HUES6 (cell line): ENCODE data around the gene AQP10.
A peak's percentile ranks its signal among the peaks of the same experiment; 100 is the strongest.
"Not testable (repeated sequence)": the region's sequence is repeated elsewhere in the genome, so short reads cannot be mapped to it uniquely, and the experiment has no call there.

ENCODE experiments used
- H3K27ac ChIP-seq: 2 replicates; pipeline ENCODE4 v1.7.0; 2013; ENCODE audit warnings: low read depth, mild to moderate bottlenecking, low read length, inconsistent platforms
- H3K27me3 ChIP-seq: 2 replicates; pipeline ENCODE4 v1.6.1; 2013; ENCODE audit warnings: low read length; ENCODE audit not compliant: control insufficient read depth, insufficient read depth
- H3K36me3 ChIP-seq: 2 replicates; pipeline ENCODE4 v1.6.1; 2013; ENCODE audit warnings: low read length; ENCODE audit not compliant: control insufficient read depth, insufficient read depth
- H3K4me1 ChIP-seq: 2 replicates; pipeline ENCODE4 v1.6.1; 2013; ENCODE audit warnings: low read length; ENCODE audit not compliant: control insufficient read depth, insufficient read depth
- H3K4me3 ChIP-seq: 2 replicates; pipeline ENCODE4 v1.5.1; 2013; ENCODE audit warnings: low read depth, low read length
- H3K9ac ChIP-seq: one replicate; pipeline ENCODE4 v1.6.1; 2013; ENCODE audit warnings: mild to moderate bottlenecking, low read length
- H3K9me3 ChIP-seq: 2 replicates; pipeline ENCODE4 v1.6.1; 2013; ENCODE audit warnings: low read depth, low read length; ENCODE audit not compliant: control insufficient read depth, insufficient read depth

The AQP10 gene

DNA sequence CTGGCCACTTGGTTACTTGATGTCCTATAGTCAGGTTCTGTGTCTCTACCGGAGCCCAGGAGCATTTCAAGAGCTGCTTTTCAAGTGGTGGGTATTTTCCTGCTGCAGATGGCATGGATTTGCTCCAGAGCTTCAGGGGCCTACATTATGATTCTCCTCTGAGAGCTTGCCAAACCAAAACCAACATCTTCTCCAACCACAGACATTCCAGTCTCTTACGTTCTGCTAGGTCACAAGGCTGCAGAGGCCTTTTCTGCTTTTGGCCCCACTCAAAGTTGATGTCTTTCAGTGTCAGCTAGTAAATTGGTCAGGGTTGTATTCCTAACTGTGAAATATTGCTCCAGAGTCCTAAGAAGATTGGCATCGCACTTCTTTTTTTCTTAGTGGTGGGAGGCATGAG is 14.7 kb upstream of the AQP10 start:
- H3K27ac ChIP-seq = no peak overlapping the region
- H3K4me3 ChIP-seq = no peak overlapping the region
- no peaks in the 10 kb centered on the region for H3K27me3 ChIP-seq
- no peaks in the 10 kb centered on the region for H3K4me1 ChIP-seq
- no peaks in the 10 kb centered on the region; the same call in 1 of the 2 replicates for H3K9me3 ChIP-seq
- H3K9ac ChIP-seq = no peak overlapping the region
- H3K36me3 ChIP-seq = no peaks in the 10 kb centered on the region

- not testable (repeated sequence) for H3K9ac ChIP-seq, H3K36me3 ChIP-seq, H3K27me3 ChIP-seq, H3K4me1 ChIP-seq, H3K27ac ChIP-seq, H3K9me3 ChIP-seq, H3K4me3 ChIP-seq
Observed at GRCh38 chr1:154307670-154308270, 13.1 kb upstream of the AQP10 start.

DNA sequence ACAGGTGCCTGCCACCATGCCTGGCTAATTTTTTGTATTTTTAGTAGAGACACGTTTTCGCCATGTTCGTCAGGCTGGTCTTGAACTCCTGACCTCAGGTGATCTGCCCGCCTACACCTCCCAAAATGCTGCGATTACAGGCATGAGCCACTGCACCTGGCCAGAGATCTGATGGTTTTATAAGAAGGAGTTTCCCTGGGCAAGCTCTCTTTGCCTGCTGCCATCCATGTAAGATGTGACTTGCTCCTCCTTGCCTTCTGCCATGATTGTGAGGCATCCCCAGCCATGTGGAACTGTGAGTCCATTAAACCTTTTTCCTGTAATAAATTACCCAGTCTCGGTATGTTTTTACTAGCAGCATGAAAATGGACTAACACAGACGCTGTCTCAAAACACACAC is 11.8 kb upstream of the AQP10 start:
- not testable (repeated sequence) for H3K9ac ChIP-seq, H3K27me3 ChIP-seq, H3K4me3 ChIP-seq, H3K27ac ChIP-seq, H3K9me3 ChIP-seq, H3K36me3 ChIP-seq, H3K4me1 ChIP-seq

- H3K27me3 ChIP-seq, H3K27ac ChIP-seq, H3K4me1 ChIP-seq, H3K9ac ChIP-seq, H3K36me3 ChIP-seq, H3K4me3 ChIP-seq: not testable (repeated sequence)
- H3K9me3 ChIP-seq = peaks cover 11% of the 10 kb centered on the region
Observed at GRCh38 chr1:154312229-154313065, 8.4 kb upstream of the AQP10 start.

DNA sequence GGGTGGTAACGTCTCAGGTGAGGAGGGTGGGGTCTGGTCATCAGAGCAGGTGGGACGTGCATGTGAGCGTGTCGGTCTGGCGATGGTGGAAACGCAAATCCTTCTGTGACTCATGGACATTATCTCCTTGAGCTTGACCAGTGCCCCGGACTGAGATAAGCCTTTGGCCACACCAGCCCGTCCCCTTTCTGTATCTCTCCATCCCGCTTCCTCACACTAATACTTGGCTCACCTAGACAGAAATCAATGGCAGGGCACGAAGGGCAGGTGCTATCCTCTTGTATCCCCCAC is 7.9 kb upstream of the AQP10 start:
- Histone ChIP-seq H3K27ac (no peak overlapping the region), H3K36me3 (no peaks in the 10 kb centered on the region), H3K9me3 (peaks cover 11% of the 10 kb centered on the region), H3K9ac (no peak overlapping the region), H3K4me1 (no peaks in the 10 kb centered on the region), H3K4me3 (no peak overlapping the region), H3K27me3 (no peaks in the 10 kb centered on the region)

DNA sequence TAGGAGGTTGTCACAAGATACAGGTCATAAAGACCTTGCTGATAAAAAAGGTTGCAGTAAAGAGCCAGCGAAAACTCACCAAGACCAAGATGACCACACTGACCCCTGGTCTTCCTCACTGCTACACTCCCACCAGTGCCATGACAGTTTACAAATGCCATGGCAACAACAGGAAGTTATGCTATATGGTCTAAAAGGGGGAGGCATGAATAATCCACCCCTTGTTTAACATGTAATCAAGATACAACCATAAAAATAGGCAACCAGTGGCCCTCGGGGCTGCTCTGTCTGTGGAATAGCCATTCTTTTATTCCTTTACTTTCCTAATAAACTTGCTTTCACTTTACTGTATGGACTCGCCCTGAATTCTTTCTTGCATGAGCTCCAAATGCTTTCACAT is 6.7 kb upstream of the AQP10 start:
- H3K9me3 ChIP-seq = peaks cover 11% of the 10 kb centered on the region; the same call in 1 of the 2 replicates
- H3K36me3 ChIP-seq, H3K4me1 ChIP-seq, H3K9ac ChIP-seq, H3K4me3 ChIP-seq, H3K27ac ChIP-seq, H3K27me3 ChIP-seq: not testable (repeated sequence)

GRCh38 chr1:154316704-154317103 is 4.2 kb upstream of the AQP10 start:
- no peaks in the 10 kb centered on the region for H3K4me1 ChIP-seq
- no peak overlapping the region for H3K9ac ChIP-seq
- peaks cover 11% of the 10 kb centered on the region; the same call in 1 of the 2 replicates for H3K9me3 ChIP-seq
- no peak overlapping the region for H3K4me3 ChIP-seq
- no peaks in the 10 kb centered on the region for H3K36me3 ChIP-seq
- H3K27ac ChIP-seq = no peak overlapping the region
- no peaks in the 10 kb centered on the region for H3K27me3 ChIP-seq

DNA sequence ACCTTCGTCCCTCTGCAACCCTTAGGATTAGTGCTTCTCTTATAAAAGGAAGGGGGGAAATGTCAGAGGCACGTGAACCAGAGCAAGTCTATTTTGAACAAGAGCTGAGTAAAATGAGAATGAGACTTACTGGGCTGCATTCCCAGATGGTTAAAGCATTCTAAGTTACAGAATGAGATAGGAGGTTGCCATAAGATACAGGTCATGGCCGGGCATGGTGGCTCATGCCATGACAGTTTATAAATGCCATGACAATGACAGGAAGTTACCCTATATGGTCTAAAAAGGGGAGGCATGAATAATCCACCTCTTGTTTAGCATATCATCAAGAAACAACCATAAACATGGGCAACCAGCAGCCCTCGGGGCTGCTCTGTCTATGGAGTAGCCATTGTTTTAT is 2.5 kb upstream of the AQP10 start:
- Histone ChIP-seq H3K4me1 (no peaks in the 10 kb centered on the region), H3K27ac (no peak overlapping the region), H3K36me3 (no peaks in the 10 kb centered on the region), H3K27me3 (peaks cover 9% of the 10 kb centered on the region; the same call in 1 of the 2 replicates), H3K4me3 (no peak overlapping the region), H3K9me3 (peaks cover 11% of the 10 kb centered on the region; the same call in 1 of the 2 replicates), H3K9ac (no peak overlapping the region)

GRCh38 chr1:154321609-154321934 is 679 bp downstream of the AQP10 start:
- H3K27ac ChIP-seq, H3K4me3 ChIP-seq: not testable (repeated sequence)

DNA sequence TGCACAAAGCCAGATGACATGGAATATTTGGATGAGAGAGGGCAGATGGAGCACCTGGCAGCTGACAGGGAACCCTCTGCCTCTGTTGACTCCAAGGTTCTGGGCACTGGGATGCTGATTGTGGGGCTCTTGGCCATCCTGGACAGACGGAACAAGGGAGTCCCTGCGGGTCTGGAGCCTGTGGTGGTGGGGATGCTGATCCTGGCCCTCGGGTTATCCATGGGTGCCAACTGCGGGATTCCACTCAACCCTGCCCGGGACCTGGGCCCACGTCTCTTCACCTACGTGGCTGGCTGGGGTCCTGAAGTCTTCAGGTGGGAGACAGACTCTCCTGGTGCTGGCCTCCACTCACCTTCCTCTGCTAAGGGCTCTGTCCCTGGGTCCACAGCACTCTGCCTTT is 2.6 kb downstream of the AQP10 start:
- Histone ChIP-seq H3K9ac (no peak overlapping the region), H3K4me1 (peaks cover 19% of the 10 kb centered on the region), H3K36me3 (no peaks in the 10 kb centered on the region), H3K9me3 (no peaks in the 10 kb centered on the region), H3K27me3 (peaks cover 19% of the 10 kb centered on the region; the same call in 1 of the 2 replicates), H3K4me3 (no peak overlapping the region), H3K27ac (no peak overlapping the region)

More at GRCh38 chr1:154321609-154321934, 679 bp downstream of the AQP10 start:
- not testable (repeated sequence) for H3K36me3 ChIP-seq, H3K4me1 ChIP-seq, H3K9me3 ChIP-seq, H3K9ac ChIP-seq
- peaks cover 17% of the 10 kb centered on the region; the same call in 1 of the 2 replicates for H3K27me3 ChIP-seq

- H3K4me3 ChIP-seq = peak overlapping the region; percentile 96
- no peaks in the 10 kb centered on the region for H3K36me3 ChIP-seq
- H3K27me3 ChIP-seq = peaks cover 19% of the 10 kb centered on the region; the same call in 1 of the 2 replicates
- H3K9ac ChIP-seq = no peak overlapping the region
- H3K9me3 ChIP-seq = no peaks in the 10 kb centered on the region
- no peak overlapping the region for H3K27ac ChIP-seq
- peaks cover 22% of the 10 kb centered on the region for H3K4me1 ChIP-seq
Observed at GRCh38 chr1:154324241-154324640, 3.3 kb downstream of the AQP10 start.
